Measurements from ENCODE around the gene MKRN2OS.

Gene MKRN2OS

DNA sequence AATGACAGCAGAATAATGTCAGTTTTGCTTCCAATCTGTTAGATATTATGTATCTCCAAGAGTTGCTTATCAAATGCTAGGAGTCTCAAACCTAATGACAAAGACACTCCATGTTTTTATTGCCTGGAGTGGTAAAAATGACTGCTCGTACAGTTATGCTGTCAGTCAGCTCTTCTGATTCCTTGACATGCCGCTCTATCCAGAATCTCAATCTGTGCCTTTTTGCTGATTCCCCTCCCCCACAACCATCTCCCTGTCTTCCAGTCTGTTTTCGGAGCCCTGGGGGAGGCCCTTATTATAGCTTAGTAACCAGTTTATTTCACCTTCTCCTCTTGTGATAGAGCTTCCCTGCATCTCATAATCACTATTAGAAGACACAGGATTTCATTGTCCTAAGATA, 14.2 kb upstream of the MKRN2OS start:
- H3K4me3 ChIP-seq (ENCODE audit: low read depth, low read length) = no peak overlapping the region
- TF ChIP-seq, protein P1, sequence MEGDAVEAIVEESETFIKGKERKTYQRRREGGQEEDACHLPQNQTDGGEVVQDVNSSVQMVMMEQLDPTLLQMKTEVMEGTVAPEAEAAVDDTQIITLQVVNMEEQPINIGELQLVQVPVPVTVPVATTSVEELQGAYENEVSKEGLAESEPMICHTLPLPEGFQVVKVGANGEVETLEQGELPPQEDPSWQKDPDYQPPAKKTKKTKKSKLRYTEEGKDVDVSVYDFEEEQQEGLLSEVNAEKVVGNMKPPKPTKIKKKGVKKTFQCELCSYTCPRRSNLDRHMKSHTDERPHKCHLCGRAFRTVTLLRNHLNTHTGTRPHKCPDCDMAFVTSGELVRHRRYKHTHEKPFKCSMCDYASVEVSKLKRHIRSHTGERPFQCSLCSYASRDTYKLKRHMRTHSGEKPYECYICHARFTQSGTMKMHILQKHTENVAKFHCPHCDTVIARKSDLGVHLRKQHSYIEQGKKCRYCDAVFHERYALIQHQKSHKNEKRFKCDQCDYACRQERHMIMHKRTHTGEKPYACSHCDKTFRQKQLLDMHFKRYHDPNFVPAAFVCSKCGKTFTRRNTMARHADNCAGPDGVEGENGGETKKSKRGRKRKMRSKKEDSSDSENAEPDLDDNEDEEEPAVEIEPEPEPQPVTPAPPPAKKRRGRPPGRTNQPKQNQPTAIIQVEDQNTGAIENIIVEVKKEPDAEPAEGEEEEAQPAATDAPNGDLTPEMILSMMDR (IDR thresholded peaks at IDR 0.05; ENCODE audit: low read depth, low read length) = no peak
- in situ Hi-C loops (cut with HindIII; ENCODE audit: low sequenced_read_pairs) = no loop called here
- DNase-seq (ENCODE audit: low read depth, low spot score) = no peak

DNA sequence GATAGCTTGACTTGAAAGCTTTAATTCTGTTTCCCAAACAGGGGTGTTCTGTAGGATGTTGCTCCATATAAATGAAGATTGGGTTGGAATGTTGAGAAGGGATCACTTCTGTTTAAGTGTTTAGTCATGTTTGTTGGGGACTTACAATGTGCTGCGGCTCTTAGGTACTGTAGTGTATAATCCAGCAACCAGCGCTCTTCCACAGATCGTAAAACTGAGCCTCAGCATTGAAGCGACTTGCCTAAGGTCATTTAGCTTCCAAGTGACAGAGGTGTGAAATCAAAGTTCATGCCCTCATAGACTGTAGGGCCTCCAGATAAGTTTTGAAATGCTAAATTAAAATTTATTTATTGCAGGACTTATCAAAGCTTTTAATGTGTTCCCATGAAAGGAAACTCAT, 13.4 kb upstream of the MKRN2OS start:
- TF ChIP-seq, protein P1 (IDR thresholded peaks at IDR 0.05; ENCODE audit: low read depth, low read length) = no peak
- peak overlapping the region; percentile 80 for H3K4me3 ChIP-seq (ENCODE audit: low read depth, low read length)
- in situ Hi-C loops (cut with HindIII; ENCODE audit: low sequenced_read_pairs) = no loop called here
- no peak for DNase-seq (ENCODE audit: low read depth, low spot score)

DNA sequence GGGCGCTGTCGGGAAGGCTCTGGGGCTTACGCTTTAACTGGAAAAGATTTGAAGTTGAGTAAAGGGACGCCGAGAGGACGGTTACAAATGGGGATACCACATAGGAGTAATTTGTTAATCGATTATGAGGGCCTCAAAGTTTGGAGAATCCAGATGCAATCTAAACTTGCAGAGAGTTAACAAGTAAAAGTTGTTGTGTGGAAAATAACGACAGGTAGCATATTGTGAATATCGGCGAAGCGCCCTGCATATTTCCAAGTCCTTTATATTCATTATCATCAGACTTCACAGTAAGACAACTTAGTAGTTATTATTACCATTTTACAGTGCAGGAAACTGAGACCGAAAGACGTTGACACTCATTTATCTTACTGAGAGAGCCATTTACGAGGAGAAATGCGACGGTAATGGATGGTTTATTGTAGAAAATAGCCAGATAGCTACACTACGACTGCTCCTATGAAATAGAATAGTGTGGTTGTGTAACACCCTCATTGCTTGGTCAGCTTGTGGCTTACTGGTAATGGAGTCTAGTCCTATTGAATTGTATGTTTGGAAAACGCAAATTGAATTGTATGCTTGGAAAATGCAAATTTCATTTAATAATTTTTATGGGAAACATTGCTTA, 12.3 kb upstream of the MKRN2OS start:
- in situ Hi-C loops (cut with HindIII; ENCODE audit: low sequenced_read_pairs) = no loop called here
- DNase-seq (ENCODE audit: low read depth, low spot score) = peak; percentile 43
- H3K4me3 ChIP-seq (ENCODE audit: low read depth, low read length) = peak overlapping the region; percentile 80
- TF ChIP-seq, protein P1 (IDR thresholded peaks at IDR 0.05; ENCODE audit: low read depth, low read length) = no peak

DNA sequence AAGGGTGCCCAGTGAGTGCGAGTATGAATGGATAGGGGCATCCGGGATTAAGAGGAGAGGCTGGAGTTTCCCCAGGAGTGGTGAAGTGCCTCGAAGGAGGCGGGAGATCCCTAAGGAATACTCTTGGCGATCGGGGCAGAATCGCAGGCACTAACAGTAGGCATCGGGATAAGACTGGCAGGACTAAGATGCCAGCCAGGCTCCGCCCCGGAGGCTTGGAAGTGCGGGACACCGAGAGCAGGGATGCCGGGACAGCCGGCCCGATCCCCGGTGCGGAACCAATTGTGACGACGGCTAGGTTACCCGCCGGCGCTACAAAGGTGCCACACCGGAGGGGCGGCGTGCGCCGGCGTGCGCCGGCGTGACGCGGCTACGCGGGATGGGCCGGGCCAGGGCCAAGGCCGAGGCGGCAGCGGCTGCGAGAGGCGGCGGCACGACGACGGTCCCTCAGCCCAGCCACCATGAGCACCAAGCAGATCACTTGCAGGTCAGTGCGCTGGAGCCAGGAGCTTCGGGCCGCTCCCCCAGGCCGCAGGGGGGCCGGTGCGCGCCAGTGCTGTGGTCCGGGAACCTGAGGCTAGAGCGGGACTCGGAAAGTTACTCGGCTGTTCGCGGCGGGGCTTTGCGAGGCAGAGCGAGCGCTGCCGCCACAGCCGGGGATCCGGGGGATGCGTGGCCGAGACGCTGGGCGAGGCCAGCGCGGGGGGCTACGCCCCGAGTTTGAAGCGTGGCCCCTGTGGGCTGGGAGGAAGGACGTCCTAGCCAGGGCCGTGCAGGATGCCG, 11.6 kb upstream of the MKRN2OS start, which contains the start of gene MKRN2:
MKRN2 (plus strand) TSS at position 398 of the 783 bp plus-strand sequence; CDS start at position 462, 64 bp downstream.
- DNase-seq (ENCODE audit: low read depth, low spot score) = peak; percentile 86
- H3K4me3 ChIP-seq (ENCODE audit: low read depth, low read length) = peak within 1 kb of the TSS; percentile 80
- in situ Hi-C loops (cut with HindIII; ENCODE audit: low sequenced_read_pairs) = no loop called here
- TF ChIP-seq, protein P1 (IDR thresholded peaks at IDR 0.05; ENCODE audit: low read depth, low read length) = no peak

DNA sequence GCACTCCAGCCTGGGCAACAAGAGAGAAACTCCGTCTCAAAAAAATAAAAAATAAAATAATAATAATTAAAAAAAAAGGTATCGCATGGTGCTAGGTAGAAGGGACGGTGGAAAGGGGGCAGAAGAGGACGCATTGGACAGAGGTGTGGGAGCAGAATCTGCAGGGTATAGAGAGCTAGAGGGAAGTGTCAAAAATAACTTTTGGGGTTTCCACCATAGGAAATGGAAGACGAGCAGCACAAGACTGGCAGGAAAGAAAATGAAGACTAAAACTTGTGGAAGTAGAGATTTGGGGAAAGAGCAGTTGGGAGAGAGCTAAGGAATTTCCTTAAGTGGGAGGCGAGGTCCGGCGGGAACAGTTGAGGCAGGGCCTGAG, 11.0 kb upstream of the MKRN2OS start:
- in situ Hi-C loops (cut with HindIII; ENCODE audit: low sequenced_read_pairs) = no loop called here
- DNase-seq (ENCODE audit: low read depth, low spot score) = no peak

DNA sequence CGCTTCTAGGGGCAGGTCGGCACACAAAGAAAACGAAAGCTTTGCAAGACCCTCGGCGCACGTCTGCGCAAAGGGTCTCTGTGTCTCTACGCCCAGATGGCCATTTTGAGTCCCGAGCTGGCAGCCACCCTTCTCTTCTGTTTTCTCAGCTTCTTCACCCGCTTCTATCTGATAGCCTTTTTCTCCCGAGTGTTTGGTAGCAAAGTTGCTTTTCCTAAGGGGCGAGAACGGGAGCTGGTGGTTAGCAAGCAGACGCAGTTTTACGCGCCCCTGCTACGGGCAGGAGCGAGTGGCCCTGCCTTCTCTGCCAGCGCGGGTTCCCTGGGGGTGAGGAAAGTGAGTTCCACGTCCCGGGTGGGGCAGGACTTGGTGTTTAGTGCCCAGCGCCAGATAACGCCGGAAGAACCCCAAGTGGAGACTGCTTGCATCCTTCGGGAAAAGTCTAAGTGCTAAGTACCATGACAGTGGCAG, 8.7 kb upstream of the MKRN2OS start:
- TF ChIP-seq, protein P1 (IDR thresholded peaks at IDR 0.05; ENCODE audit: low read depth, low read length) = no peak
- peak overlapping the region; percentile 49 for H3K4me3 ChIP-seq (ENCODE audit: low read depth, low read length)
- peak; percentile 33 for DNase-seq (ENCODE audit: low read depth, low spot score)
- in situ Hi-C loops (cut with HindIII; ENCODE audit: low sequenced_read_pairs) = no loop called here

More for the DNA sequence above, 11.0 kb upstream of the MKRN2OS start:
- TF ChIP-seq, protein P1 (IDR thresholded peaks at IDR 0.05; ENCODE audit: low read depth, low read length) = no peak
- H3K4me3 ChIP-seq (ENCODE audit: low read depth, low read length) = peak overlapping the region; percentile 80

Data from astrocyte of the spinal cord (primary cell).